HG03280 (cell line): ENCODE measurements around the gene SVIL.
"Not testable (repeated sequence)": the region's sequence is repeated elsewhere in the genome, so short reads cannot be mapped to it uniquely, and the experiment has no call there.

ENCODE experiments used
- ATAC-seq: cut with Tn5 transposase; IDR thresholded peaks from one replicate; pipeline ENCODE4 v1.9.1; 2021; ENCODE audit warnings: mild to moderate bottlenecking, moderate library complexity; ENCODE audit not compliant: unreplicated experiment

The SVIL gene

DNA sequence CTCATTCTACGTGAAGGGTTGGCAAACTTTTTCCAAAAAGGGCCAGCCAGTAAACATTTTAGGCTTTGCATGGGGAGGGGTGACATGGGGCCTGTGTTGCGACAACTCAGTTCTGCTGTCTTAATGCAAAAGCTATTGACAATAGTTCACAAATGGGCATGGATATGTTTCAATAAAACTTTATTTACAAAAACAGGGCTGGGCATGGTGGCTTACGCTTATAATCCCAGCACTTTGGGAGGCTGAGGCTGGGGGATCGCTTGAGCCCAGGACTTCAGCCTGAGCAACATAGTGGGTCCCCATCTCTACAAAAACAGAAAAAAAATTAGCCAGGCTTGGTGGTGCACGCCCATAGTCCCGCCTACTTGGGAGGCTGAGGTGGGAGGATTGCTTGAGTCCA is 141.1 kb downstream of the SVIL start:
- no peak for ATAC-seq

DNA sequence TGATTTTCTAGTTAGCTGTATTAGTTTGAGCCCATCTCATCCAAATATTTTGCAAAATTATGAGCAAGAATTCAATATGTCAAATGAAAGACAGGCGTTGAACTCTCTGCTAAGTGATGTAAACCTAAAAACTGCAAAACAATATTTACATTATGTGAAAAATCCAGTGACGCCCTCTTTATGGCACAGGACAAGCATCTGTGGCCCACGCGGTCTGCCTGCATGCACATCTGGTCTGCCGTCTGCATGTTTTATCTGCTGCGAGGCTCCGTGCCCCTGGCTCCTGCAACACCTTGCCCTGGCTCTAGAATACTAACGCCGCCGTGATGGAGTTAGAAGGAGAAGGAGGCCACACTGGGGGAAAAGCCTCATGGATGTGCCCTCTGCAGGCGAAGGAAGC is 142.0 kb downstream of the SVIL start:
- no peak for ATAC-seq

DNA sequence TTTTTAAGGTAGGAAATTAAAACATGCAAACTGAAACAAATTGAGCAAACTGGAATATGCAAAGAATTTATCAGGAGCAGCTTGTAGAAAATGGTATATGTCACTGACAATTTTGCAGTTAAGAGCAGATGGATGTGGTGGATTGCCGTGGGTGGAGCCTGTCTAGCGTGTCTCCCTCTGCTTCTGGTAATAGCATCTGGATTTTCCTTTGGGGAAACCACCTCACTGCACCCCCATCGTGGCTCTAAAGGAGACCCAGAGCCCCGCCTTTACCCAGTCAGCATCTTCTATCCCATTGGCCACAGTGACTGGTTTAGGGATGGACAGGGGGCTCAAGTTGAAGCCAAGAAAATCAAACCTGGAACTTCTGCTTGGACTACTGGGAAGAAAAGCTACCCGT is 142.9 kb downstream of the SVIL start:
- no peak for ATAC-seq

DNA sequence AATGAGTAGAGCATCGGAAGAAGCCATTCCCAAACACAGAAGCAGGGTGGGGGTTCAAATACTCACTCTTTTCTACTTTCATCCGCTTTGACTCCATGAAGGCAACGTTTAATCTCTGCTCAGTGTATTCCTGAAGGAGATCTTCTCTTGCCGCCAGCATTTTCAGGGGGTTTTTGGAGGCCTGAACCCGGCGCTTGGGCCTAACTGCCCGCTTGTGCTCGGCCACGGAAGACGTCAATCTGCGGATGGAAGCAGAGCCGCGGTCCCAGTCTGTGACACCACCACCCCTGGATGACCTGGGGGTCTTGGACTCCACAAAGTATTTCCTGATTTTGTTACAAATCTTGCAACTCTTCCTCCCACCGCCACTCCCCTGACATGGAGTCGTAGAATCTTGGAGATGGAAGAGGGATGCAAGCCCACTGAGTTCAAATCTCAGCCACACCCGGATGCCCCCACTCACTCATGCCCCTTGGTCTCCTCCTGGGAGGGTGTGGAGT is 143.9 kb downstream of the SVIL start:
- not testable (repeated sequence) for ATAC-seq

DNA sequence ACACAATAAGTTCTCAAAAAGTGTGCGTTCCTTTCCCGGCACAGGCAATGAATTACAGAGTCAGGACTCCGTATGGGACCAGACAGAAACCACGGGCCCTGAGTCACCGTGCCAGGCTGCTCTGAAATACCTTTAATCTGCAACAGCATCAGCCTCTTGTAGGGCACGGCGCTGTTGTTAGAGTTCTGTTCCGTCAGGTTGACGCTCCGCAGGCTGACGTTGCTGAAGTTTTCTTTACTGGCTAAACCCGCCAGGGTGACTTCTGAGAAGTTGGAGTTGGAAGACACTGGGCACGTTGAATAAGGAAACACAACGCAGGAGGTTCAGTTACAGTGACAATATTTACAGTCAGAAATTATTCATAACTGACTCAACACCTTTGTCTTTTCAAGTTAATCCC is 146.3 kb downstream of the SVIL start:
- ATAC-seq, result not testable (repeated sequence)

DNA sequence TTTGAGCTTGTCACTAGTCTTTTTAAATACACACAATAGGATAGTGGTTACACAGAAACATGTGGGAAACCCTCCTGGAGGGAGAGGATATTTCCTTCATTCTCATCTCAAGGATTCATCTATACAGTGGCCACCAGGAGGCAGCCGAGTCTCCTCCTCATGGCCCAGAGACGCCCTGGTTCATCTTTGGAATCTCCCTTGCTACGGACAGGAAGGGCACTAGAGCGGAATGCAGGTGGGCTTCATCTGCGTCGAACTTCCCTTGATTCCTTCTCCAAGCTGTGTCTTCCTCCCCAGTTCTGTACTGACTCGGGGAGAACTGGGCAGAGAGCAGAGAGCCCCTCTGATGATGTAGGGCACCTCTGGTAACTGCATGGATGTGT is 146.9 kb downstream of the SVIL start:
- not testable (repeated sequence) for ATAC-seq

DNA sequence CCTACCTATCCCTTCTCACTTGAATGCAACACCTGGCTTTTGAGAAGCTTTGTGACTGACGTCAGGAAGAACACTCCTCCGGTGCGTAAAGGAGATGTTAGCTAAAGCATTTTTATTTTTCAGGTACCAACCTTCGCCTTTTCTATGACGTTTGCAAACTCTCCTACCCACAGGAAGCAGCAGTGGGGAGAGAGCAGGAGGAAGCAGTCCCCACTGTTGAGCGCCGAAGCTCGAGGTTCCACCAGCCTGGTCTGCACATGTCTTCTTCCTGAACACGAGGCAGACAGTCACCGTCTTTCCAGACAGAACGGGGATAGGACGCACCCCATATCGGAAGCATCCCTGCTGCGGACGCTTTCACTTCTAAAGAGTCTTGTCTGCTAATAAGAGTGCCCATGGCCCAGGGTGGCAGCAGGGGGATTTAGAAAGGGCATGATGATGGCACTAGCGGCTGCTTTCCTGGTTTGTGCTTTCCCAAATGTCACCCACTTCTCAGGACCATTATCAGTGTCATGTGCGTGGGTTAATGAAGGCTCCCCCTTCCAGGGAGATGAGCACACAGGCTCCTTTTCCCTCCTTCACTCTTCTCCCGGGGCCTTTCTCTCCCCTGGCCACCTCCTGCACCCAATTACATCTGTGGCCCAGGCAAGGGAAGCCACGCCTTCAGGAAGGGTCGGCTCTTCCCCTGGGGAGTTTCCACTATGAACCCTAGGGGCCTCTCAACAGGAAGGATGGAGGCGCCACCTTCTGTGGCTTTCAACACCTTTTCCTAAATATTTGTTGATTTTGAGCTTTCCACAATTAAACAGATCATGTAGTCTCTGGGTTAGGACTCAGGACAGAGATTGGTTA is 147.5 kb downstream of the SVIL start:
- not testable (repeated sequence) for ATAC-seq

DNA sequence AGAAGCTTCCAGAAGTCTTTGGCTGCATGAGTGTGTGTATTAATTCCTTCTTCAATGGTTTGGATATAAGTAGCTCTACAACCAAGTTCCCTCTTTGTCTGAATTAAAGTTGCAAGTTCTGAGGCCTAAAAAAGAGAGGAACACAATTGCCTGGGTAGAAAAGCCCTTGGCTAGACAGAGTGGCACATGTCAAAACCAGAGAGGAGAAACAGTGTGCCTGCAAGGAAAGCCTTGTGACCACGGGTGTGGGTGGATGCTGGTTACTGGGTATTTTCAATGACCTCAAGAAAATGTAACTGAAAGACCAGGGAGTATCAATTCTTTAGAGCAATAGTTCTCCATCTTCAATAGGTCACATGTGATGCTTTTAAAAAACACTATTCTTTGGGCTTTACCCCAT is 148.3 kb downstream of the SVIL start:
- no peak for ATAC-seq

DNA sequence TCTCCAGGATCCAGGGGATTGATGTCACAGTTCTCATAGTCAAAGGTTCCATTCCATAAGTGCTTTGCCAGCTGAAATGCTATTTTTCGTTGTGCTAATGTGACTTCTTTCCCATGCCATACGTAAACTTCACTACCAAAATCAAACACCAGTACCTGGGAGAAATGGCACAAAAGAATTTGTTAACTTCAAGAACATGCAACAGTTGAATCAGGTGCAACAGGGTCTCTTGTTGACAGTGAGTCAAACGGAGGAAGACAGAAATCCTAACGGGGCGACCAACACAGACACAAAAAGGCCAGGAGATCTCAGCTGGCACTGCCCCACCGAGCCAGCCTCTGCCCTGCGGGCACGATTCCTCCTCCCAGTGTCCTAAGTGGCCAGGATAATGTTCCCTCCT is 150.1 kb downstream of the SVIL start:
- not testable (repeated sequence) for ATAC-seq

DNA sequence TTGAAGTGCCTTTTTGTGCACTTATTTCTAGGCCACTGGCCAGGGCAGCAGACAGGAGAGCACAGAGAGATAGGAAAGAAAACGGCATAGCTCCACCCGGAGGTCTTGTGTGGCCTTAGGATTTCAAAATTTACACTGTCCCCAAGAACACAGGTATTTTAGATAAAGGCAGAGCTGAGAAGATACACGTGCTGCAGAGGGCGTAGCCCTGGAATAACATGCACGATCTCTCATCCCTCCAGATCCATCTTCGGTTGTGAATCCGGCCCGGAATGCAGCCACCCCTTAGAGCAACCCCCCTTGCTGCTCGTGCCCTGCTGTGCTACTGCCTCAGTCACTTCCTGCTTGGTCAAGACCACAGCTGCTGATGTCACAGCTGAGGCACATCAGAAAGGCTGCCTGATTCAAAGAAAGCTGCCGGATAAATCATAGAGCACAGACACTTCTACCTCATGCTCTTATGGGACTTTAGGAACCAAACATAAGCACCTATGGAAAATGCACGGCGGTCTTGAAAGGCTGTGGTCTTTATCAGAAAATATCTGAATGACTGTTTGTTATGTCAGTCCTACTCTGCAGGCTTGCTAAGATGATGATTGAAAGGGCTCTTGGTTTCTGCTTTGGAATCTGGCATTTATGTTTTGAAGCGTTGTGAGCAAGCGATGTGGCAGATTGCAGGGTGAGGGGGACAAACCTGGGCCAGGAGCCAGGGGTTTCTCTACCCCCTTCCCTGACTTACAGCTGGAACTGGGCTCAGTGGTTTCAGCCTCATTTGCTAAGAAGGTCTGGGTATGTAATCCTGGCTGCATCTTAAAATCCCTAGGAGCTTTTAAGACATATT is 152.0 kb downstream of the SVIL start:
- no peak for ATAC-seq

DNA sequence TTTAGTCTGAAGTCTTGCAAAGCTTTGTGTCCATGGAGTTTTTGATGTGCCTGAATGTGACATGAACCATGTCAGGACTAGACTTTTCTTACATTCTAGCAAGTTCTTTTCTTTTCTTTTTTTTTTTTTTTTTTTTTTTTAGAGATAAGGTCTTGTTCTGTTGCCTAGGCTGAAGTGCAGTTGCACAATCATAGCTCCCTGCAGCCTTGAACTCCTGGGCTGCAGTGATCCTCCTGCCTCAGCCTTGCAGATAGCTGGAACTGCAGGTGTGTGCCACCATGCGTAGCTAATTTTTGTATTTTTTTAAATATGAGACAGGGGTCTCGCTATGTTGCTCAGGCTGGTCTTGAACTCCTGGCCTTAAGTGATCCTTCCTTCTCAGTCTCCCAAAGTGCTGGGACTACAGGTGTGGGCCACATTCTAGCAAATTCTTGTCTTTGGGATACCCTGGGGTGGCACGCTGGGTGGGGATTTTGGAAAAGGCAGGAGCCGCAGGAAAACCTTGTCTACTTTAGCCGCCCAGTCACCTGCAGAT is 152.8 kb downstream of the SVIL start:
- ATAC-seq, result no peak

DNA sequence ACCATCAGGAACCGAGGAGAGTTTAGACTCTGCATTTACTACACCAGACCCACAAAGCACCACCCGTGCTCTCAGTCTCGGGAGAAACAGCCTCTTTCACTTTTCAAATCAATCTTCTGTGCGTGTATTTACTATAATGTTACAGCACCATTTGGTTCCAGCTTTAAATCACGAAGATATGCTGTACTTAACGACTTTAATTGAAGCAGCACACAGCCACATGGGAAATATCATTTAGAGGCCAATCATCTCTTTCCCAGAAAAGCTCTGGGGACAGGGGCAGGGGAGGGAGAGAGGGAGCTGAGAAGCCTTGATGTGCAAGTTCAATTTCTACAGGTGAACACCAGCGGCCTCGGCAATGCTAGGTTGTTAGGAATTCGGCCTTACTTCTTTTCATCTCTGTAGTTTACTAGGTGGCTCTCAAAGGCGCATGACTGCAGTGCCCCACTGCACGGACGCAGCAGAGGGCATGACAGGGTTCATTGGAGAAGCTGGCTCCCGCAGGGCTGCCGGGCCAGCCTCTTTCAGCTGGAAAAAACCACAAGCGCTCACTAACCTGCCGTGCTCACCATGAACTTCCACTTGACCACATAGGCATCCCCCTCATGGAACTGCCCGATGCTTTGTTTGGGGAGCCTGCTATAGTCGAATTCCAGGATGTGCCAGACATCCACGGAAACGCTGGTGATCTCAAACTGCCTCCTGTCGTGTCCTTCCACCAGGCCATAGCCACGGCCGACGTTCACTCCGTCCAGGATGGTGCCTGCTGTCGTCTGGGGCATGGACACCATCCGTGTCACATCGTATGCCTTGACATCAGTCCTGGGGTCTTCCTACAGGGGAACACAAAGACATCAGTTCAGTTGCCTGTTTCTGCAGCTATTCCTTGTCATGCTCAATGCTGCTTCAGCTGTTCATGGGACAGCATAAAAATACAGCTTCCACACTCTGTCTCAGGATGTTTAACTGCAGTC is 154.5 kb downstream of the SVIL start:
- no peak for ATAC-seq

DNA sequence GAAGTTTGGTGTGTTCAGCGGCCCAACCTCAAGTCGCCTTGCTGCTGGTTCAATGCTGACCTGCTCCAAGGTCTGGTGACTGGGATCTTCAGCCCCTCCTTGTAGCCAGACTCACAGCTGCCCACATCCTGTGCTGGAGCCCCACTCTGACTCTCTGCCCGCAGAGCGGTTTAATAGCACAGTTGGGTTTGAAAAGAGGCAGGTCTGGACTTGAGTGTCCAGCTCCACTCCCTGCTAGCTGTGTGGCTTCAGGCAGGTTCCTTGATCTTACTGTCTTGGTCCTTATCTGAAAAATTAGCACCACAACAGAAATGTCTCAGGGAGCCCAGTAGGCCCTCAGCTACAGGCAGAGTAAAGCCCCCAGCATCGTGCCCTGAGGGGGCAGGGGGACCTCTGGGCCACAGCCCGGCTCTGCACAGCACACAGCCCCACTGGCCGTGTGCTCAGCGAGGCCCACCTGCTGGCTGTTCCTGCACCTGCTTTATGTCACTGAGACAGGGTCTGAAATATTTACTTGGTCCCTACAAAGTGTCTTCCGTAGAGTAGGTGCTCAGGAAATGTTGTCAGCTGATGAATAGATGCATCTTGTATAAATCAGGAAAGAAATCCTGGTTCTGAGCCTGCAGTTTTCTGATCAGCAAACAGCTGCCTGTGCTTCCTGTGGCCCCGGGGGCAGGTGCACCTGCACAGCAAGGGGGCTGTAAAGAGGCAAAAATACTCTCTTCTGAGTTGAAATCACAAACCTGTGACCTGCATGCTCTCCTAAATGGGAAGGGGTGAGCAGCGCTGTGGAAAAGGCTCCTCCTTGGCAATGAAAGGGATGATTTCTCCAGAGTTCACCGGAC is 155.5 kb downstream of the SVIL start:
- ATAC-seq, result no peak

DNA sequence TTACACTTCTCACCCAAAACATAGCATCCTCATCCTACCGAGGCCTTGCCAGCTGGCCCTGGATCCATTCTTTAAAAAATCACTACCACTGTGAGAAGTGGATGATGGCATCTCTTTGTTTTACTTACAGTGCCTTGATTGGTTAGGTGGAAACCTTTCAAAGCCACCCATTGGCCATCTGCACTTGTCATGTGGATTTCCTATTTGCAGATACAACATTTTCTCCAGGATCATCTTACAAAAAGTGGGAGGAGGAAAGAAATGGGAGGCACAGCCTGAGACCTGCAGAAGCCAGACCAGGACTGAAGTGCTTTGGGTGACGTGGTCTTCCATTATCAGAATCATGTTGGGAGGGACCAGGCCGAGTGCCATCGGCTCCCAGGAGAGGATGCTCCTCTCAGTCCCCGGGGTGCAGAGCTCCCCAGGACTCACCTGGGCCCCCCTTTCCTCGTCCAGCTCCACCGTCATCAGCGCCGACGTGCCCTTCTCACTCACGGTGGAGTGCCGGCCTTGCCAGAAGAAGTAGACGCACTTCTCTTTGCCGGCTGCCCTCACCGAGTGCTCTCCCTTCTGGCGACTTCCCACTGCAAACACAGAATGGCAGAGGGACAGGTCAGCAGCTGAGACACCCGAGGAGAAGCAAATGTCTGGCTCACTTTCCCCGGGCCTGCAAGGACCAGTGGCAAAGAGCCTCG is 161.2 kb downstream of the SVIL start:
- no peak for ATAC-seq

DNA sequence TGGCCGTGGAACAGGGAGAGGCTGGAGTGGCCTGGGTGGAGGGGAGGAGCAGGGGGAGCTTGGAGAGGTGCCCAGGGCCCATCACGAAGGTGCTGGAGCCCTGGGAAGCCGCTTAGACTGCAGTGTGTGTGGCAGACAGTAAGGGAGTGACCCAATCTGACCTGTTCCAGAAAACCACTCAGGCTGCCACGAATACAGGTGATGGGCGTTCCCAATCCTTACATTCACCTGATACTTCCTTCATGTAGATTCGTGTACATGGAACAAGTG is 161.7 kb downstream of the SVIL start:
- ATAC-seq, result no peak

DNA sequence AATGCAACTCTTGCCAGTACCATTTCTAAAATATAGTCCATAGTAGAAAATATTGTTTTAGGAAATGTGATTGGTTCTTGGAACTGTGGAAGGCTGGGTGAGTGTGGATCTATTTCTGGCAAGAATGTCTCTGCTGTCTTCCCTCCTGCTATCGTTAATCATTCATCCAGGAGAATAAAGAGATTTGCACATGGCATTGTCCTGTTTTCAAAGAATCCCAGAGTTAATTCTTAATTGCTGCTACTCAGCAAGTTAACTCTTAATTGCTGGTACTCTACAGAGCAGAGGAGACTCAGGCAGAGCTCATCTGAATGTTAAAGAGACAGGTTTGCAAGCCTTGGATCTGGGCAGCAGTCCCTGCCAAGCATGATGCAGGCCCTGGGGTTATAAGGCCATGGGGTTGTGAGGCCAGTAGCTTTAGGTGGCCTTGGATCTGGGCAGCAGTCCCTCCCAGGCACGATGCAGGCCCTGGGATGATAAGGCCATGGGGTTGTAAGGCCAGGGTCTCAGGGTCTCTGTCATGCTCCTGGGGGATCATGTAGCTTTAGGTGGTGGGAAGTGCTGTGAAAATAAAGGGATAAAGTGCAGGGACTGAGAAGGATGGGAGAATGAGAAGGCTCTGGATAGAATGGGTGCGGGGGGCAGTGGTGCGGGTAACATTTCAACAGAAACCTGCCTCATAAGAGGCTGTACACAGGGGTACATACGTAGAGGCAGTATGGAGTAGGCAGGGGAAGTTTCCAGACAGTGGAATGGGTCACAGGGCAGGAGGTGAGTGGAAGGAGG is 162.3 kb downstream of the SVIL start:
- no peak for ATAC-seq

DNA sequence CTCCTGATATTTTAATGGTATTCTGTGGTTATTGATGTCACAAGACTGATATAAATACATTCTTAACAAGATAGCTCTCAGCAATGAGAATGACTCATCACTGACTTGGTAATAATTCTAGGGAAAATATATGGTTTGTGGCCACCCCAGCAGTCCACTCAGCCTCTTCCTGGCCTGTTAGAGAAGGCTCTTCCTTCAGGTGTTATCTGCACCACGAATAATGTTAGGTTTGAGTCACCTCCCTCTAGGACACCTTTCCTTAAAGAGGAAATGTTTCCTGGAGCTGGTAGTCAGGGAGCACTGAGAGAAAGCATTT is 163.3 kb downstream of the SVIL start:
- no peak for ATAC-seq

DNA sequence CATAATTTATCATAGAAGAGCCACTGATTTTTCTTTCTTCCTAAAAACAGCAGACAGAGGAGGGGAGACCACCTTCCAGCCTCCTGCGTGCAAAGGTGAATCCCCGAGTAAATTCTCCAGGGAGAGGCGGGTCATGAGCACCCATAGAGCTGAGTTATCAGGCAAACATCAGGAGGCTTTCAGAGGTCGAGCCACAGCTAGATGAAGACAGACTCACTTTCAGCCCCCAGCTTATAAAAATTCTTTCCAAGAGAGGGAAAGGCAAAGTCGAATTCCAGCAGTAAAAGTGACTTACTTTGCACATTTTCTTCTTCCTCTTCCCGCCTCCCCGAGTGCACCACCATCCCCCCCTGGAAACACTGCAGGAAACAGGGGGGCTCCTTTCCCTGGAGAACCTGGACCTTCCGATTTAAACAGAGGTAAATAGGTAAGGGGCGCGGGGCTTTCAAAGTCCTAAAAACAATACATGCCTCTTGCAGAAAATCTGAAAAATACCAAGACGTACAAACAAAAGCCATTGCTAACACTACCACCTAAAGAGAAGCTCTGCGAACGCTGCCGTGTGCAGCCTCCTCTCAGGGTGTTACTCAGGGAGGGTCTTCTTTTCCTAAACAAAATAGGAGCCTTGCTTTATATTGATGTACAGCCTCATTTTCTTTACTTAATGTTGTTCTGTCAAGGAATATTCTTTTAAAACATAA is 163.8 kb downstream of the SVIL start:
- no peak for ATAC-seq
